HUES6 (cell line): Measurements from ENCODE around the gene SCN11A.

Experiments
- H3K27ac ChIP-seq: 2 replicates; pipeline ENCODE4 v1.7.0; 2013; ENCODE audit warnings: low read depth, mild to moderate bottlenecking, low read length, inconsistent platforms
- H3K27me3 ChIP-seq: 2 replicates; pipeline ENCODE4 v1.6.1; 2013; ENCODE audit warnings: low read length; ENCODE audit not compliant: control insufficient read depth, insufficient read depth
- H3K36me3 ChIP-seq: 2 replicates; pipeline ENCODE4 v1.6.1; 2013; ENCODE audit warnings: low read length; ENCODE audit not compliant: control insufficient read depth, insufficient read depth
- H3K4me1 ChIP-seq: 2 replicates; pipeline ENCODE4 v1.6.1; 2013; ENCODE audit warnings: low read length; ENCODE audit not compliant: control insufficient read depth, insufficient read depth
- H3K4me3 ChIP-seq: 2 replicates; pipeline ENCODE4 v1.5.1; 2013; ENCODE audit warnings: low read depth, low read length
- H3K9ac ChIP-seq: one replicate; pipeline ENCODE4 v1.6.1; 2013; ENCODE audit warnings: mild to moderate bottlenecking, low read length
- H3K9me3 ChIP-seq: 2 replicates; pipeline ENCODE4 v1.6.1; 2013; ENCODE audit warnings: low read depth, low read length; ENCODE audit not compliant: control insufficient read depth, insufficient read depth

SCN11A gene

DNA sequence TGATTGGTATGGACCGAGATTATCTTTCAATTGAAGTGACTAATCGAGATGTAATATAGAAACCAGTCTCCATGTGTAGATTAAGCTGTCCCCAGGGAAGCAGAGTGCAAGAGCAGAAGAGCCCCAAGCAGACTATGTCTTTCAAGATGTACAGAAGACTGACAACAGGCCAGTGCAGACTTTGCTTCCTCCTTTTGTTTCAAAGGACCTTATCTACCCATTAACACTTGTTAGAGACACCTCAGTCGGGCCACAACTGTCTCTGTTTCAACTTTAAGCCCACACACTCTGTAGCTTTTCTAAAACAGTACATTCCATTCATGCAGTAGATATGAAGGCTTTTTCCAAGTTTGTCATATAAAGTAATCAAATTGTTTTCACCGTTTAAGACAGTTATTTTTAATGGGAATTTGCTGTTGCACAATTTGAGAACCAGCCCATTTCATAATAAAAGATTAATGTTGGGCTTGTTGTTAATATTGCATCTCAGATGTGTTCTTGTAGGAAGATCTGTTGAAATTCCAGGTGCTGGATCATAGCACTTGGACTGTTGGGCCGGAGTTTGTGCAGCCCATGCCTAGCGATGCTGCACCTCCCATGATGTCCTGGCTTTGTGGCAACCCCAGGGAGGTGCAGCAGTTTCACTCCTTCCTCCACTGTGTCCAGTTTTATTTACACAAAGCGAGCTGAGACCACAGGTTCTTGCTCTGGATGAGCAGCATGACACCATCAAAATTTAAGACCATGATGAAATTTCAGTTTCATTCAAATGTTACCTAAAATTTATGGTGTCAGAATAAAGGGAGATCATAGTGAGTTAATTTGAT is 43.3 kb upstream of the SCN11A start:
- H3K4me1 ChIP-seq = no peaks in the 10 kb centered on the region
- no peaks in the 10 kb centered on the region for H3K27me3 ChIP-seq
- H3K9ac ChIP-seq = no peak overlapping the region
- H3K36me3 ChIP-seq = peaks cover 95% of the 10 kb centered on the region
- no peak overlapping the region for H3K27ac ChIP-seq
- no peak overlapping the region for H3K4me3 ChIP-seq
- no peaks in the 10 kb centered on the region for H3K9me3 ChIP-seq

DNA sequence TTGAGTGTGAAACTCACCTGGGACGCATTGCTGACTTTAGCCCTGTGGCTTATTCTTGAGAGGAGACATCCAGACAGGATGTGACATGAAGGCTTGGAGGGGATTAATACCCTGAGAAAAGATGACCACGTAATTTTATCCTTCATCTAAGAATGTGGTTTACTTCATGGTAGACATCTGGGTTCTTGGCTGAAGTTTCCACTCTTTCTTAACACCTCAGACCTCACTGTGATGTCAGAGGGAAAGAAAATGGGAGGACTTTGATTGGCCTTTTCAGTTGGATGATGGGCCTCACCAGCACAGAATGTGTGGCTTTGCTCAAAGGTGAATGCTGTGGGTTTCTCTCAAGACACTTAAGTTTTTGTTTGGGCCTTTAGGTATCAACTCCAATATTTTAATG is 39.2 kb upstream of the SCN11A start:
- H3K9me3 ChIP-seq = no peaks in the 10 kb centered on the region
- no peak overlapping the region for H3K4me3 ChIP-seq
- H3K4me1 ChIP-seq = no peaks in the 10 kb centered on the region
- H3K27ac ChIP-seq = no peak overlapping the region
- H3K36me3 ChIP-seq = peaks cover 91% of the 10 kb centered on the region
- H3K9ac ChIP-seq = no peak overlapping the region
- H3K27me3 ChIP-seq = no peaks in the 10 kb centered on the region

DNA sequence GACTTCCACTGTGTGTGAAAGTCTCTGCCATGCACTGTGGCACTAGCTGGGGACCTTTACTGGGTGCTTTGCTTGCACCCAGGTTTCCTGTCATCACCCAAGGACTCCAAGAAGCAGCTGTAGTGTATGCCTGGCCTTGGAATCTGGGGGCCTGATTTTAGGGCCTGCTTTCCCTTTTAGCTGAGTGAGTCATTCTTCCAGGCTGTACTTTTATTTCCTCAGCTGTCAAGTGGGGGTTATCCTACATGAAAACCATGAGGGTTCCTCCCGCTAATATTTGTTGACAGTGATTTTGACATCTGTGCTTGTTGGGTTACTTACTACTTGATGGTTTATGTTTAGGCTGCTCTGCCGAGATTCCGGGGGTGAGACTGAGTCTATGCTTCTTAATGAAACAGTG is 37.1 kb upstream of the SCN11A start:
- Histone ChIP-seq H3K9me3 (no peaks in the 10 kb centered on the region), H3K27ac (no peak overlapping the region), H3K36me3 (peaks cover 85% of the 10 kb centered on the region), H3K9ac (no peak overlapping the region), H3K27me3 (no peaks in the 10 kb centered on the region), H3K4me1 (no peaks in the 10 kb centered on the region), H3K4me3 (no peak overlapping the region)

DNA sequence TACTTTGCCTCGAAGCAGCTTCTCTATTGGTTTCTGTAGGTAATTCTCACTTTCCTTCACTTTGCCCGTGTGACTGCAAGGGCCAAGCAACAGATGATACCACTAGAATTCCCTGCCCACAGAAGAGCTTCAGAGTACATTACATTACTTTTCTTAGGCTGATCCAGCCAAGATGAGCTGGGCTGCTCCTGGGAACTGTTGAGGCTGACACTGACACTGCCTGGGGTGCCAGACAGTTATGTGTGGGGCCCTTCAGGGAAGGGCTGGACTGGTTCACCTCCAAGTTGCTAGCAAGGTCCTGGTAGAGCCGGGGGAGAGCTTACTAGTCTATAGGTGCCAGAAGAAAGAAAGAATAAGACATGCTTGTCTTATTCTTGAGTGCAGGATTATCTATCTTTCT is 36.7 kb upstream of the SCN11A start:
- no peaks in the 10 kb centered on the region for H3K9me3 ChIP-seq
- no peak overlapping the region for H3K27ac ChIP-seq
- H3K9ac ChIP-seq = no peak overlapping the region
- H3K36me3 ChIP-seq = peaks cover 83% of the 10 kb centered on the region
- H3K27me3 ChIP-seq = no peaks in the 10 kb centered on the region
- no peaks in the 10 kb centered on the region for H3K4me1 ChIP-seq
- no peak overlapping the region for H3K4me3 ChIP-seq

DNA sequence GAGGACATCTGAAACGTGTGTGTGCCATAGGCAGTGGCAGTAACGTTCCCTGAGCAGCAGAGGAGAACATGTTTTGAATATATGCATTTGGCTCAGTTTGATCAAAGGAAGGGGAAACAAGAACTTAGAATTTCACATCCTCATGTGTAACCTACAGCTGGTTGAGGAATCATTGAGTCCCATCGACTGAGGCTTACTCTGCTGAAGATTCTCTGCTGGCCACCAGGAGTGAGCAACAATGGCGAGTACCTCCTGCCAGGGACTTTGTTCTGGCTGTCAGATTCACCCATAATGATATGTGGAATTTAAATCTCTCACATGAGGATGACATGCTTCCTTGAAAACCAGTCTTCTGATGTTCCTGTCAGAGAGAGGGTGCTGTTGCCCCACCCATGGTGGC is 34.4 kb upstream of the SCN11A start:
- Histone ChIP-seq H3K4me1 (no peaks in the 10 kb centered on the region), H3K4me3 (no peak overlapping the region), H3K36me3 (peaks cover 71% of the 10 kb centered on the region), H3K27ac (no peak overlapping the region), H3K27me3 (no peaks in the 10 kb centered on the region), H3K9me3 (no peaks in the 10 kb centered on the region), H3K9ac (no peak overlapping the region)

DNA sequence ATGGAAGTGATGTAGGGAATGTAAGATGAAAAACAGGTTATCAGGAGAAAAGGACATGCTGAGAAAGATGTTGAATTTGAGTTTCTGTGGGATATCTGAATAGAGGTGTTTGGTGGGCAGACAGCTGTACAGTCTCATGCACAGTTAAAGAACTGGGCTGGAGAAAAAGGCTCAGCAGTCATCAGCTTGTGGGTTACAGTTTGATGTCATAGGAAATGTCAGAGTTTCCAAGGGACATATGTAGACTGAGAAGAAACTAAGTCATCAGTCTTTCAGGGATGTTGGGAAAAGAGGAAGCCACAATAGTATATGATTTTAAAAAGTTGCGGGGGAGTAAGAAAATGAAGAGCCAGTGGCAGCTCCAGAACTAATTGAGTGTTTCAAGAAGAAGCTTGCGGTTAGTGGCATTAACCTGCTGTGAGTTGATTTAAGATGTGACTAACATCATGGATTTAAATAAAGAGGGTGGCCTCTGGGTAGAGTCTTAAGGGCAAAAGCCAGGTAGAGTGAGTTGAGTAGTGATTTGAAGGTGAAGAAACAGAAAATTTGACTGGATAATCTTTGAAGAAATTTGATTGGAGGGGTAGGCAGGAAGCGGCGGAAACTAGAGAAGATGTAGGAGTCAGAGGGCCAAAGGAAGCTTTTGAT is 31.0 kb upstream of the SCN11A start:
- Histone ChIP-seq H3K4me1 (no peaks in the 10 kb centered on the region), H3K9ac (no peak overlapping the region), H3K27ac (no peak overlapping the region), H3K9me3 (no peaks in the 10 kb centered on the region), H3K4me3 (no peak overlapping the region), H3K36me3 (peaks cover 58% of the 10 kb centered on the region), H3K27me3 (no peaks in the 10 kb centered on the region)

DNA sequence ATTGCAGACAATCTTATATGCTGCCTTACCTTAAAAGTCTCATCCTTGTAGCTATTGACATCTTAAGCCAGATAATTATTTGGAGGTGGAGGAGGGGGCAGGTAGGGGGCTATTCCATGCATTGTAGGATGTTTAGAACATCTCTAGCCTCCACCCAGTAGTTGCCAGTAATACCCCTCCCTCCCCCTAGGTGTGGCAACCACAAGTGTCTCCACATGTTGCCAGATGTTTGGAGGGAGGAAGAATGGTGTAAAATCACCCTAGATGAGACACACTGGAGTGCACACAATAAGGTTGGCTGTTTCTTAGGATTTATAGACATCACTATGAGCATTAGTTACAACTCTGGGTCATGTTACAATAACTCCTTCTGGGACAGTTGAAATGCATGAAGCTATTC is 28.3 kb upstream of the SCN11A start:
- H3K9ac ChIP-seq = no peak overlapping the region
- no peaks in the 10 kb centered on the region for H3K27me3 ChIP-seq
- no peaks in the 10 kb centered on the region for H3K4me1 ChIP-seq
- H3K4me3 ChIP-seq = no peak overlapping the region
- H3K27ac ChIP-seq = no peak overlapping the region
- peaks cover 60% of the 10 kb centered on the region for H3K36me3 ChIP-seq
- no peaks in the 10 kb centered on the region for H3K9me3 ChIP-seq

DNA sequence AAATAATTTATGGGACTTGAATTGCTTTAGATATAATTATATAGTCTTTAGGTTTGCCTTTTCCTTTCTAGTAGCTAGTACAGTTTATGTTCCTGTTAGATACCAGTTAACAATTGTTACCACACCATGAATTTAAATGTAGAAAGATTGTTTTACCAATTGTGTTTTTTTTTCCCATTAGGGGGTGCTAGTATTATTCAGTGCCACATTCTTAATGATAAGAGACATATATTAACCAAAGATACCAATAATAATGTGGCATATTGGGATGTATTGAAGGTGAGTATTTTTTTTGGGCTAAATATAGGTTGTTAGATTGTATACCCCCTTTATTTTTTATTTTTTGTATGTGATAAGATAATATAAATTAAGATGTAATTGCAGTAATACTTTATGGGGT is 27.8 kb upstream of the SCN11A start:
- H3K27ac ChIP-seq = no peak overlapping the region
- no peaks in the 10 kb centered on the region for H3K9me3 ChIP-seq
- no peak overlapping the region for H3K9ac ChIP-seq
- no peak overlapping the region for H3K4me3 ChIP-seq
- no peaks in the 10 kb centered on the region for H3K27me3 ChIP-seq
- H3K36me3 ChIP-seq = peaks cover 64% of the 10 kb centered on the region
- no peaks in the 10 kb centered on the region for H3K4me1 ChIP-seq

DNA sequence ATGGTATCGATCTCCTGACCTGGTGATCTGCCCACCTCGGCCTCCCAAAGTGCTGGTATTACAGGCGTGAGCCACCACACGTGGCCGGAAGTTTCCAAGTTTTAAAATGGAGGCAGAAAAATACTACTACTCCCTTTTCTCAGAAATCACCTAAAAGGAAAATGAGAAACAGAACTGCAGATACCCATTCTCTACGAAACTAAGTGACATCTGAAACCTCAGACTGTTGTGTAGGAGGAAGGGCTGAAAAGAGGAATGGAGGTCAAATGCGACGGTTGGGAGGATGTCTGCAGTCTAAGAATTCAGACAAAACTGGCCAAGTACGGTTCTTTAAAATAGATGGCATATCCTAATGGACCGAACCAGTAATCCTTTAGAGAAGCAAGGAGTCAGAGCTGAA is 24.2 kb upstream of the SCN11A start:
- Histone ChIP-seq H3K4me1 (no peaks in the 10 kb centered on the region), H3K36me3 (peaks cover 73% of the 10 kb centered on the region), H3K9me3 (no peaks in the 10 kb centered on the region), H3K27me3 (no peaks in the 10 kb centered on the region), H3K4me3 (no peak overlapping the region), H3K27ac (no peak overlapping the region), H3K9ac (no peak overlapping the region)

DNA sequence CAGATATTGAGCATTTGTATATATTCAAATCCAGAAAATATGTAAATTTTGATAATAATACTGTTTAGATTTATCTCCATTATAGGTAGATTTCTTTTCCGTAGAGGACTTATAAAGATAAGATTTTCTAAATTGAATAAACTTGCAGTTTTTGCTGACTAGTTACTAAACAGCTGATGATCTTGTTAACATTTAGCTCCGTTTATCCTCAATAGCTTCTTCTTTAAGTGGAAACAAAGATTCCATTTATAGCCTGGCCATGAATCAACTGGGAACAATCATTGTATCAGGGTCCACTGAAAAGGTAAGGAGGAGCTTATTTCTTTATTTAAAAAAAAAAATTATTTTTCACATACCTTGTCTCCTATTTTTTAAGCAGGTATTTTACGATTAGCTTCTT is 16.8 kb upstream of the SCN11A start:
- Histone ChIP-seq H3K4me1 (no peaks in the 10 kb centered on the region), H3K4me3 (no peak overlapping the region), H3K36me3 (peaks cover 57% of the 10 kb centered on the region), H3K9me3 (no peaks in the 10 kb centered on the region), H3K27me3 (no peaks in the 10 kb centered on the region), H3K9ac (no peak overlapping the region), H3K27ac (no peak overlapping the region)

DNA sequence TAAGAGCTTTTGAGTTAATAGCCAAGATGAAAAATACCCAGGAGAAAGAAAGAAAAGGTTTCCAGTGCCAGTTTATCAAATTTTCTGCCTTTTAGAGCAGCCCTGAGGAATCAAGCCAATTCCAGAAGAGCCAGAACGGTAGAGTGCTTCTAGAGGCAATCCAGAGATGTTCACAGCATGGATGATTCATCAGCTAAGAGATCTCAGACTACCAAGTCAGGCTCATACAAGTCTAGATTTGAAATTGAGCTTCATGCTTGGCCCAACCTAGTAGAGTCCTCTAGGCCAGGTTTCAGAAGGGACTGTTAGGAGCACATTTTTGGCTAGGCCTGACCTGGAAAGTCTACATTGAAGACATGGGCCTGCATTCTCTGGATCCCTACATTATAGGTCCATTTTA is 15.5 kb upstream of the SCN11A start:
- Histone ChIP-seq H3K4me3 (no peak overlapping the region), H3K27me3 (no peaks in the 10 kb centered on the region), H3K4me1 (no peaks in the 10 kb centered on the region), H3K9me3 (no peaks in the 10 kb centered on the region), H3K9ac (no peak overlapping the region), H3K27ac (no peak overlapping the region), H3K36me3 (peaks cover 50% of the 10 kb centered on the region)
